Vagina (tissue), 2 donors: ENCODE data around the gene RAPGEF4. TPM values are rescaled to one million over a fixed set of nuclear protein-coding genes. Genes with fewer than 3 reads are reported as not detected.

Experiments
- DNase-seq, 2 donors: peaks; one replicate each; pipeline ENCODE4 v3.0.0-alpha.2; 2017; ENCODE audit errors: extremely low spot score in 2 of 2
- H3K27ac ChIP-seq: fragments of 200-600 bp; sonication (generic); one replicate; pipeline ENCODE4 v1.5.1; 2019
- H3K27me3 ChIP-seq: fragments of 200-600 bp; sonication (generic); one replicate; pipeline ENCODE4 v1.5.1; 2019
- H3K36me3 ChIP-seq, 2 donors: fragments of 200-600 bp; sonication (generic); one replicate each; pipeline ENCODE4 v1.5.1; 2017 to 2019
- H3K4me1 ChIP-seq: fragments of 200-600 bp; sonication (generic); one replicate; pipeline ENCODE4 v1.5.1; 2019
- H3K4me3 ChIP-seq, 2 donors: fragments of 200-600 bp; sonication (generic); 1 replicate in 1 of 2; 2 replicates in 1 of 2; pipeline ENCODE4 v1.5.1; 2016 to 2019
- H3K9me3 ChIP-seq: fragments of 200-600 bp; sonication (generic); one replicate; pipeline ENCODE4 v1.5.1; 2019
- CTCF ChIP-seq, 3 experiments: fragments of 450-650 bp in 2 of 3; fragments of 200-600 bp in 1 of 3; sonication (generic) in 1 of 3; IDR thresholded peaks; one replicate each; pipeline ENCODE4 v1.5.1; 2017 to 2019; ENCODE audit warnings: antibody characterized with exemption in 3 of 3, mild to moderate bottlenecking in 2 of 3, moderate library complexity in 2 of 3
- POLR2A ChIP-seq, 2 donors: fragments of 450-650 bp; IDR thresholded peaks; one replicate each; pipeline ENCODE4 v1.6.1; 2017; ENCODE audit warnings: antibody characterized with exemption in 2 of 2, mild to moderate bottlenecking in 2 of 2, moderate library complexity in 2 of 2
- POLR2AphosphoS5 ChIP-seq, 2 donors: sonication (generic); formaldehyde crosslinking; IDR thresholded peaks; one replicate each; pipeline ENCODE4 v1.9.0; 2017; ENCODE audit warnings: antibody characterized with exemption in 2 of 2, mild to moderate bottlenecking in 2 of 2, low read depth in 1 of 2; ENCODE audit not compliant: insufficient read depth in 1 of 2
- intact Hi-C: fragments of 100-400 bp; cut with DNase I; formaldehyde crosslinking; loops from one replicate; pipeline ENCODE4 v1.15.1; 2023
- total RNA-seq: library from RNA; depleted of rRNA; stranded (reverse); fragments of >200 nt; gene quantifications from one replicate; pipeline ENCODE4 v1.2.3, GENCODE V29; 2016

The RAPGEF4 gene
- total RNA-seq, 1 donor from 2014 or later: 18.4 TPM

- no peak overlapping the region for H3K4me3 ChIP-seq
- no peak for DNase-seq
- H3K36me3 ChIP-seq: no peaks in the 10 kb centered on the region
- H3K27me3 ChIP-seq: no peaks in the 10 kb centered on the region
- H3K4me1 ChIP-seq: no peaks in the 10 kb centered on the region
- H3K9me3 ChIP-seq: no peaks in the 10 kb centered on the region
- TF ChIP-seq POLR2AphosphoS5 (IDR thresholded peaks at IDR 0.05; ENCODE audit: insufficient read depth in 1 of 2, low read depth in 1 of 2) (no peak), CTCF (IDR thresholded peaks at IDR 0.05) (no peak), POLR2A (IDR thresholded peaks at IDR 0.05) (no peak)
- H3K27ac ChIP-seq: no peak overlapping the region
- intact Hi-C loops: no loop called here
Measured at GRCh38 chr2:172950565-172950964, 214.9 kb downstream of the RAPGEF4 start.

GRCh38 chr2:172951554-172951953, 215.9 kb downstream of the RAPGEF4 start:
- intact Hi-C loops: no loop called here
- H3K4me3 ChIP-seq: no peak overlapping the region
- no peaks in the 10 kb centered on the region for H3K9me3 ChIP-seq
- H3K36me3 ChIP-seq: no peaks in the 10 kb centered on the region
- H3K4me1 ChIP-seq: no peaks in the 10 kb centered on the region
- H3K27me3 ChIP-seq: no peaks in the 10 kb centered on the region
- no peak for TF ChIP-seq POLR2AphosphoS5 (IDR thresholded peaks at IDR 0.05; ENCODE audit: insufficient read depth in 1 of 2, low read depth in 1 of 2)
- TF ChIP-seq POLR2A (IDR thresholded peaks at IDR 0.05): no peak
- TF ChIP-seq CTCF (IDR thresholded peaks at IDR 0.05): no peak
- H3K27ac ChIP-seq: no peak overlapping the region
- DNase-seq: no peak

GRCh38 chr2:172953411-172953810, 217.8 kb downstream of the RAPGEF4 start:
- no peaks in the 10 kb centered on the region for H3K36me3 ChIP-seq
- H3K27ac ChIP-seq: no peak overlapping the region
- no peak overlapping the region for H3K4me3 ChIP-seq
- H3K9me3 ChIP-seq: no peaks in the 10 kb centered on the region
- TF ChIP-seq POLR2AphosphoS5 (IDR thresholded peaks at IDR 0.05; ENCODE audit: insufficient read depth in 1 of 2, low read depth in 1 of 2) (no peak), CTCF (IDR thresholded peaks at IDR 0.05) (no peak), POLR2A (IDR thresholded peaks at IDR 0.05) (no peak)
- H3K27me3 ChIP-seq: no peaks in the 10 kb centered on the region
- no peaks in the 10 kb centered on the region for H3K4me1 ChIP-seq
- no peak for DNase-seq
- intact Hi-C loops: no loop called here

GRCh38 chr2:172953970-172954852, 218.6 kb downstream of the RAPGEF4 start:
- no peak for DNase-seq
- TF ChIP-seq POLR2A (IDR thresholded peaks at IDR 0.05) (no peak), POLR2AphosphoS5 (IDR thresholded peaks at IDR 0.05; ENCODE audit: insufficient read depth in 1 of 2, low read depth in 1 of 2) (no peak), CTCF (IDR thresholded peaks at IDR 0.05) (no peak)
- Histone ChIP-seq H3K27me3 (no peaks in the 10 kb centered on the region), H3K9me3 (no peaks in the 10 kb centered on the region), H3K4me3 (no peak overlapping the region), H3K27ac (no peak overlapping the region), H3K4me1 (no peaks in the 10 kb centered on the region), H3K36me3 (no peaks in the 10 kb centered on the region)
- intact Hi-C loops: no loop called here

GRCh38 chr2:172955587-172955986, 219.9 kb downstream of the RAPGEF4 start:
- no peak overlapping the region for H3K27ac ChIP-seq
- no peaks in the 10 kb centered on the region for H3K9me3 ChIP-seq
- no peak overlapping the region for H3K4me3 ChIP-seq
- no peaks in the 10 kb centered on the region for H3K27me3 ChIP-seq
- TF ChIP-seq POLR2AphosphoS5 (IDR thresholded peaks at IDR 0.05; ENCODE audit: insufficient read depth in 1 of 2, low read depth in 1 of 2): no peak
- TF ChIP-seq POLR2A (IDR thresholded peaks at IDR 0.05): no peak
- TF ChIP-seq CTCF (IDR thresholded peaks at IDR 0.05): no peak
- no peaks in the 10 kb centered on the region for H3K4me1 ChIP-seq
- intact Hi-C loops: no loop called here
- no peak for DNase-seq
- no peaks in the 10 kb centered on the region for H3K36me3 ChIP-seq
